SK-N-SH (cell line): ENCODE measurements around the gene TXNRD1. TPM values are rescaled to one million over a fixed set of nuclear protein-coding genes. Genes with fewer than 3 reads are reported as not detected.

ENCODE experiments used
- CTCF ChIA-PET: fragments of 300-600, 350-600 bp; formaldehyde crosslinking; extraction: SDS; loops from one replicate; lab custom pipeline; 2021; lab: Yijun Ruan, JAX
- POLR2A ChIA-PET: fragments of 350-600 bp; sonication (Branson Sonifier 250); formaldehyde crosslinking; extraction: SDS; loops from one replicate; lab custom pipeline; 2020; ENCODE audit warnings: antibody characterized with exemption, inconsistent platforms; lab: Yijun Ruan, JAX
- DNase-seq: peaks from one replicate; pipeline ENCODE4 v3.0.0; 2012
- H2AFZ ChIP-seq: fragments of 200-600 bp; sonication (generic); 2 replicates; pipeline ENCODE4 v1.8.1; 2016; ENCODE audit warnings: antibody characterized with exemption, mild to moderate bottlenecking, low read depth
- H3F3A ChIP-seq: fragments of 200-600 bp; sonication (generic); replicated peaks from 2 replicates; pipeline ENCODE3; 2016; ENCODE audit warnings: antibody characterized with exemption, mild to moderate bottlenecking; ENCODE audit not compliant: insufficient read depth
- H3K27ac ChIP-seq, 2 experiments: fragments of 200-500 bp in 1 of 2; fragments of 200-600 bp in 1 of 2; sonication (Bioruptor generic) in 1 of 2; sonication (generic), shearing (Covaris generic) in 1 of 2; 2 replicates each; pipeline versions ENCODE4 v1.5.1 to v1.6.1; 2014 to 2016; ENCODE audit warnings: low read depth in 2 of 2, inconsistent platforms in 1 of 2, low read length in 1 of 2, mild to moderate bottlenecking in 1 of 2, mixed read lengths in 1 of 2
- H3K27me3 ChIP-seq: fragments of 200-600 bp; sonication (generic), shearing (Covaris generic); 2 replicates; pipeline ENCODE4 v1.6.1; 2016; ENCODE audit warnings: mixed run types; ENCODE audit not compliant: insufficient read depth
- H3K36me3 ChIP-seq, 2 experiments: fragments of 200-500 bp in 1 of 2; fragments of 200-600 bp in 1 of 2; sonication (Bioruptor generic) in 1 of 2; sonication (generic) in 1 of 2; replicated peaks in 1 of 2; 2 replicates each; pipeline versions ENCODE3 to v1.5.1; 2014 to 2016; ENCODE audit warnings: low read length in 1 of 2, mild to moderate bottlenecking in 1 of 2; ENCODE audit not compliant: insufficient read depth in 2 of 2, control insufficient read depth in 1 of 2
- H3K4me1 ChIP-seq, 2 experiments: fragments of 200-500 bp in 1 of 2; fragments of 200-600 bp in 1 of 2; sonication (Bioruptor generic) in 1 of 2; sonication (generic), shearing (Covaris generic) in 1 of 2; 2 replicates each; pipeline versions ENCODE4 v1.5.1 to v1.6.1; 2014 to 2016; ENCODE audit warnings: low read depth in 1 of 2, low read length in 1 of 2, mixed run types in 1 of 2; ENCODE audit not compliant: insufficient read depth in 2 of 2, control insufficient read depth in 1 of 2
- H3K4me2 ChIP-seq: fragments of 200-600 bp; sonication (generic), shearing (Covaris generic); 2 replicates; pipeline ENCODE4 v1.6.1; 2017; ENCODE audit warnings: mixed run types
- H3K4me3 ChIP-seq, 2 experiments: fragments of 200-500 bp in 1 of 2; fragments of 200-600 bp in 1 of 2; sonication (Bioruptor generic) in 1 of 2; sonication (generic), shearing (Covaris generic) in 1 of 2; 2 replicates each; pipeline versions ENCODE4 v1.5.1 to v1.8.1; 2014 to 2016; ENCODE audit warnings: low read depth in 2 of 2, inconsistent platforms in 1 of 2, low read length in 1 of 2, mild to moderate bottlenecking in 1 of 2, mixed read lengths in 1 of 2, moderate library complexity in 1 of 2
- H3K79me2 ChIP-seq: fragments of 200-600 bp; sonication (generic); 2 replicates; pipeline ENCODE4 v1.8.1; 2017; ENCODE audit warnings: mild to moderate bottlenecking; ENCODE audit not compliant: insufficient read depth
- H3K9ac ChIP-seq: fragments of 200-600 bp; sonication (generic); 2 replicates; pipeline ENCODE4 v1.6.1; 2017; ENCODE audit warnings: mixed run types
- H3K9me2 ChIP-seq: fragments of 200-600 bp; sonication (generic); 2 replicates; pipeline ENCODE4 v1.6.1; 2017; ENCODE audit warnings: mixed run types
- H3K9me3 ChIP-seq: fragments of 200-600 bp; sonication (generic); 2 replicates; pipeline ENCODE4 v1.6.1; 2017; ENCODE audit warnings: mixed run types, mild to moderate bottlenecking, moderate library complexity
- H4K20me1 ChIP-seq: fragments of 200-600 bp; sonication (generic); 2 replicates; pipeline ENCODE4 v1.6.1; 2017; ENCODE audit warnings: mild to moderate bottlenecking, mixed run types; ENCODE audit not compliant: insufficient read depth
- CHD2 ChIP-seq: fragments of 150-350 bp; IDR thresholded peaks from 2 replicates; pipeline ENCODE4 v1.6.1; 2018; ENCODE audit warnings: low read length; ENCODE audit not compliant: partially characterized antibody
- CTCF ChIP-seq: fragments of 200-600 bp; sonication (generic); IDR thresholded peaks from 2 replicates; pipeline ENCODE4 v1.6.1; 2017; ENCODE audit warnings: antibody characterized with exemption, mild to moderate bottlenecking, moderate library complexity
- EP300 ChIP-seq, 2 experiments: IDR thresholded peaks; 2 replicates each; pipeline versions ENCODE4 v1.4.0 to v1.6.1; 2012; ENCODE audit warnings: borderline replicate concordance in 1 of 2, low read depth in 1 of 2, low read length in 1 of 2
- FOXJ3 ChIP-seq: sonication (generic); formaldehyde crosslinking; IDR thresholded peaks from 2 replicates; pipeline ENCODE4 v1.5.1; 2020; ENCODE audit warnings: mild to moderate bottlenecking, missing genetic modification reagents
- GABPA ChIP-seq: IDR thresholded peaks from 2 replicates; pipeline ENCODE4 v1.4.0; 2012; ENCODE audit warnings: low read depth, mild to moderate bottlenecking
- JUND ChIP-seq: IDR thresholded peaks from 2 replicates; pipeline ENCODE4 v1.4.0; 2012
- MEF2A ChIP-seq: IDR thresholded peaks from 2 replicates; pipeline ENCODE4 v1.4.0; 2012; ENCODE audit warnings: low read depth, borderline replicate concordance
- MXI1 ChIP-seq: IDR thresholded peaks from 2 replicates; pipeline ENCODE4 v1.6.1; 2012; ENCODE audit warnings: mild to moderate bottlenecking, low read depth, low read length, improper control_type of control experiment
- NFIC ChIP-seq: IDR thresholded peaks from 2 replicates; pipeline ENCODE4 v1.4.0; 2012; ENCODE audit warnings: borderline replicate concordance
- RAD21 ChIP-seq: IDR thresholded peaks from 2 replicates; pipeline ENCODE4 v1.6.1; 2012; ENCODE audit warnings: mild to moderate bottlenecking, low read length
- REST ChIP-seq: IDR thresholded peaks from 2 replicates; pipeline ENCODE4 v1.6.1; 2012; ENCODE audit warnings: mild to moderate bottlenecking, low read depth, low read length, moderate library complexity
- RXRA ChIP-seq: IDR thresholded peaks from 2 replicates; pipeline ENCODE4 v1.4.0; 2012; ENCODE audit warnings: low read depth, mild to moderate bottlenecking, borderline replicate concordance
- SMC3 ChIP-seq: IDR thresholded peaks from 2 replicates; pipeline ENCODE4 v1.6.1; 2012; ENCODE audit warnings: low read depth, low read length, improper control_type of control experiment
- TAF1 ChIP-seq: IDR thresholded peaks from 2 replicates; pipeline ENCODE4 v1.6.1; 2012; ENCODE audit warnings: low read depth, mild to moderate bottlenecking, low read length, moderate library complexity, borderline replicate concordance
- TEAD4 ChIP-seq: IDR thresholded peaks from 2 replicates; pipeline ENCODE4 v1.4.0; 2012; ENCODE audit warnings: mild to moderate bottlenecking, borderline replicate concordance; ENCODE audit not compliant: insufficient read depth
- USF1 ChIP-seq: IDR thresholded peaks from 2 replicates; pipeline ENCODE4 v1.4.0; 2012; ENCODE audit warnings: low read depth, borderline replicate concordance
- USF2 ChIP-seq: fragments of 150-350 bp; IDR thresholded peaks from 2 replicates; pipeline ENCODE4 v1.6.1; 2017; ENCODE audit warnings: antibody characterized with exemption, low read length, low read depth, borderline replicate concordance
- YY1 ChIP-seq: IDR thresholded peaks from 2 replicates; pipeline ENCODE4 v1.4.0; 2012; ENCODE audit warnings: low read depth, mild to moderate bottlenecking
- WGBS: methylation state at CpG from one replicate; pipeline ENCODE4 v1.1.6; 2017; ENCODE audit warnings: low lambda C conversion rate; 5-methylcytosine and 5-hydroxymethylcytosine counted together
- polyA plus RNA-seq, 3 experiments: library from polyadenylated mRNA; depleted of rRNA; stranded (reverse); fragments of >200 nt; gene quantifications; 2 replicates each; pipeline ENCODE4 v1.2.3, GENCODE V29; 2012
- TF ChIP-seq, protein P1 (sequence below): fragments of 150-350 bp; IDR thresholded peaks from 2 replicates; pipeline ENCODE4 v1.6.1; 2016; ENCODE audit warnings: mild to moderate bottlenecking, low read depth, low read length

Gene TXNRD1
- polyA plus RNA-seq, 1 of the 3 experiments (the other 2 are of a cell fraction): 143 TPM

- Histone ChIP-seq H2AFZ (no peak overlapping the region), H3K4me3 (no peak overlapping the region), H3K27me3 (no peaks in the 10 kb centered on the region), H3F3A (peaks cover 2% of the 10 kb centered on the region), H3K27ac (no peak overlapping the region), H3K9me3 (no peaks in the 10 kb centered on the region), H3K9ac (no peak overlapping the region), H3K4me1 (peaks cover 0 to 2% of the 10 kb centered on the region in 2 experiments; a peak in 1 of 4 replicates), H3K36me3 (no peaks in the 10 kb centered on the region), H3K4me2 (no peak overlapping the region), H3K79me2 (no peaks in the 10 kb centered on the region), H3K9me2 (no peaks in the 10 kb centered on the region), H4K20me1 (no peaks in the 10 kb centered on the region)
- WGBS: 90% methylated on average over 4 of the region's 4 CpGs
- no peak for TF ChIP-seq TEAD4
- no peak for TF ChIP-seq YY1
- TF ChIP-seq CHD2: no peak
- no peak for TF ChIP-seq JUND
- no peak for TF ChIP-seq GABPA
- TF ChIP-seq NFIC: no peak
- TF ChIP-seq USF2: no peak
- no peak for TF ChIP-seq MEF2A
- TF ChIP-seq RXRA: no peak
- TF ChIP-seq, protein P1, sequence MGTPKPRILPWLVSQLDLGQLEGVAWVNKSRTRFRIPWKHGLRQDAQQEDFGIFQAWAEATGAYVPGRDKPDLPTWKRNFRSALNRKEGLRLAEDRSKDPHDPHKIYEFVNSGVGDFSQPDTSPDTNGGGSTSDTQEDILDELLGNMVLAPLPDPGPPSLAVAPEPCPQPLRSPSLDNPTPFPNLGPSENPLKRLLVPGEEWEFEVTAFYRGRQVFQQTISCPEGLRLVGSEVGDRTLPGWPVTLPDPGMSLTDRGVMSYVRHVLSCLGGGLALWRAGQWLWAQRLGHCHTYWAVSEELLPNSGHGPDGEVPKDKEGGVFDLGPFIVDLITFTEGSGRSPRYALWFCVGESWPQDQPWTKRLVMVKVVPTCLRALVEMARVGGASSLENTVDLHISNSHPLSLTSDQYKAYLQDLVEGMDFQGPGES: no peak
- no peak for TF ChIP-seq EP300 (IDR thresholded peaks at IDR 0.05; ENCODE audit: borderline replicate concordance in 1 of 2, low read depth in 1 of 2, low read length in 1 of 2)
- TF ChIP-seq CTCF: no peak
- no peak for TF ChIP-seq SMC3
- no peak for TF ChIP-seq RAD21
- TF ChIP-seq MXI1: no peak
- TF ChIP-seq TAF1: no peak
- TF ChIP-seq FOXJ3: no peak
- TF ChIP-seq REST: no peak
- TF ChIP-seq USF1: no peak
- POLR2A ChIA-PET: no interaction called here
- CTCF ChIA-PET: no interaction called here
- no peak for DNase-seq
These were observed 3.1 kb upstream of the TXNRD1 start for GRCh38 chr12:104212516-104212915.
